NCI-H526 (cell line): ENCODE measurements around the gene NAV2.
"Not testable (repeated sequence)": the region's sequence is repeated elsewhere in the genome, so short reads cannot be mapped to it uniquely, and the experiment has no call there.

Experiments
- DNase-seq, 2 experiments: peaks; one replicate each; lab custom pipeline; 2025; lab: John Stamatoyannopoulos, UW

NAV2 gene

DNA sequence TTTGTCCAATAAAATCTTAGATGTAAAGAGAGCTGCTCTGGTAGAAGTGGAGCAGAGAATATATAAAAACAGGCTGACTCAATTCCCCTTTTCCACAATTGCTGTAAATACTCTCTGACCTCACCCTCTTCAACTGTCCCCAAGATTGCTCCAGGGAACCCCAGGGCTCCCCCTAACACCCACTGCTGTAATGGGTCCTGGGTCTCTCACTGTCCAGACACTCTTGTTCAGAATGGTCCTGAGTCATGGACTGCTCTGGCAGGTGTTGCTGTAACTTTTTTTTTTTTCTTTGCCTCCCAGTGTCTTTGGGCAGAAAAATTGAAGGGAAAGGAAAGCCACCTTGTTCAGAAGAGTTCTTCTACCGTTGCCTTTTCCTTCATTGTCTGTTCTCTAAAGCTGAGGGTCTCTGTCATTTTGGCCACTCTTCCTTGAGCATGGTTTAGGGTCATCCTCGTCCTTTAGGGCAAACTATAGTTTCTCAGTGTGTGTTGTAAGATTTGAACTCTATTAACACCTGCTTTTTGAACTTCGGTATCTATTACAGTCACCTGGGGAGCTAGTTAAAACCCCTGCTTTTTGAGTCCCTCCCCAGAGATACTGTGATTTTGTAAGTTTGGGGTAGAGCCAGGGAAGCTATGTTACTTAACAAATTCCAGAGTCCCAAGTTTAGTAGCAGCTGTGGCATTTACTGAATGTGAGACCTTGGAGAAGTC is 209.5 kb downstream of the NAV2 start:
- DNase-seq: no peak

DNA sequence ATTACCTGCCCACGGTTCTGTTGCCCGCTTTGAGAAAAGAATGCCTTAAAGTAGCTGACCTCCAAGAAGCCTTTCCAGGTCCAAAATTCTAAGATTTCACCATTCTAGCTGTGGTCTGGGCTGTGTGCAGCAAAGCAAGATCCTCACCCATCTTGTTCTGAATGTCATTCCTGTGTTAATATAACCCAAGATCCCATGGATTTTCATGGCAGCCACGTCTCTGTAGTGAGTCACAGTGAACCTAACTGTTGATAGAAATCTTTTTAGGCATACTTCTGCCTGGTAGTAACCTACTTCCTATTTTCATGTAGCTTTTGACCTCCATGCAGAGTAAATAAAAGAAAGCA is 210.0 kb downstream of the NAV2 start:
- no peak for DNase-seq

DNA sequence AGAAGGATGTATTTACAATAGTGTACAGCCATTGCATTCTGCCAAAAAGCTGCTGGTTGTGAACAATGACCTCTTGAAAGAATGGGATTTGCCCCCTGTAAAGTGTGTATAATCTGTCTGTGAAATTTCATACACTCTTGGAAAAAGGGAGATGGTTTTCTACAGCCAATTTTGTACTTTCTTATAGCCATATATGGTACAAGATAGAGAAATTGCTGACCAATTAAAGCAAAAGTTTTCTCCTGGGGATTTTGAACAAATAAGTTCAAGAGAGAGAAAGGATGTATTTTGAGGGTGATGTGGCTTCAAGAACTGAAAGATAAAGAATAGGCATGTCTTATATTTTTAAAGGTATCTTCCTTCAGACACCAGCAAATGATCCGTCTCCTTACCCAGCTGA is 211.0 kb downstream of the NAV2 start:
- DNase-seq: no peak

DNA sequence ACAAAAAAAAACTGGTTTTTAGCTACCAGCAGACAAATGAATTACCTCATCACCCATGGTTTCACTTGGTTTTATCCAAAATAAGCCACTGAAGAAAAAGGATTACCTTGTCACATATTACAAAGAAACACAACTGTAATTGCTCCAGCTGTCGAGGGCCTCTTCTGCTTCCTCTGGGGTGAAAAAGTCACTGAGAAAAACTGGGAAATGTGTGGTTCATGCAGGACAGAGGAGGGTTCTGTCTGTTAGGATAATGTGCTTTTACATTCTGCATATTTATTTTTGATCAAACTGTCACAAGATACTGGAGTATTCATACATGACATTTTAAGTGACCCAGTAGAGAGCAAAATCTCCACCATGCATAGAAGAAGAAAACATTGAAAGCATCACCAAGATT is 211.7 kb downstream of the NAV2 start:
- DNase-seq: no peak

DNA sequence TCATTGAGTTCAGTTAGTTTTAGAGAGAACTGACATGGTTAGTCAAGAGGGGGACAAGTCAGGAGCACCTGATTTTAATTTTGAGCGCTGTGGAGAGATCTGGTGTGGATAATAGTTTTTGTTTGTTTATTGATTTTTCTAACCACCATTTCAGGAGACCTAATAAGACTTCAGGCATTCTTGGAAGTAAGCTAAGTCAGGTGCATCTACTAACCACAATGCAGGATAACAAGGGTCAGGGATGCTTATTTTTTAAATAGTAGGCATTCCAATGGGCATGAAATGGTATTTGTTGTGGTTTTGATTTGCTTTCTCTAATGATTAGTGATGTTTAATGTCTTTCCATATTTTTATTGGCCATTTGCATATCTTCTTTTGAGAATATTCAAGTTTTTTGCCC is 212.1 kb downstream of the NAV2 start:
- no peak for DNase-seq

DNA sequence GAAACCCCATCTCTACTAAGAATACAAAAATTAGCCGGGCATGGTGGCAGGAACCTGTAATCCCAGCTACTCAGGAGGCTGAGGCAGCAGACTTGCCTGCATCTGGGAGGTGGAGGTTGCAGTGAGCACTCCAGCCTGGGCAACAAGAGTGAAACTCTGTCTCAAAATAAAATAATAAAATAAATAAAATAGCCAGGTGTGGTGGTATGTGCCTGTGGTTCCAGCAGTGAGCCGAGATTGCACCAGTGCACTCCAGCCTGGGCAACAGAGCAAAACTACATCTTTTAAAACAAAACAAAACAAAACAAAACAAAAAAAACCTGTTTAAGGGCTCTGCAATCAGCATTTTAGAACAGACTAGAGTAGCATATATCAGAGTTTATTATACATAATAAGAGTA is 214.8 kb downstream of the NAV2 start:
- not testable (repeated sequence) for DNase-seq

DNA sequence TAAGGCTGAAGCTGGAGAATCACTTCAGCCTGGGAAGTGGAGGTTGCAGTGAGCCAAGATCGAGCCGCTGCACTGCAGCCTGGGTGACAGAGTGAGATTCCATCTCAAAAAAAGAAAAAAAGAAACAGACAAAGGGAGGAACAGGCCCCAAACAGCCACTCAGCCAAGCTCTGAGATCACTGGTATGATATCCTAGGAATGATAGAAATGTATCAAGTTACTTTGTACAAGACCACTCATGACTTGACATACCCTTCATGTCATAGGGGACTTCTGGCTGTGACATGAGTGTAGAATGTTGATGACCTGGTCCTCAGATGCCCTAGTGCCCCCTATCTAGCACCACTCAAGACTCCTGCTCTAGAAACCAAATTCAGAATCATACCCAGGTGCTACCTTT is 216.5 kb downstream of the NAV2 start:
- no peak for DNase-seq

DNA sequence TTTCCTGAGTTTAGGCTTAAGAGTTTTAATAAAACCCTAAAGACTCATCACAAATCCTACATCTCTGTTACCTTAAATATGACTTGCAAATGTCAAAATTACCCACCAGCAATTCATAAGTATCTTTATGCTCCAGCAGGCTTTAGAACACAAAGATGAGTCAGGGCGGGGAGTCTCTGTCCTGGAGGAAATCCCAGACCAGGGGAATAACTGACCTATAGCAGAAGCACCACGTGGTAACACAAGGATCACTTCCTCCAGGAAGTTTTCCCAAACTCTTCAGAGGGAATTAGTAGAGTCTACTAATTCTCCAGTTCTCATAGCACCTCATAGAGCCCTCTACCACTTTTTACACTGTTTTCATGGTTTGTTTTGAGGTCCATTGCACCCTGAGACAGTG is 217.0 kb downstream of the NAV2 start:
- DNase-seq: peak in 1 of 2 experiments; percentile 30

DNA sequence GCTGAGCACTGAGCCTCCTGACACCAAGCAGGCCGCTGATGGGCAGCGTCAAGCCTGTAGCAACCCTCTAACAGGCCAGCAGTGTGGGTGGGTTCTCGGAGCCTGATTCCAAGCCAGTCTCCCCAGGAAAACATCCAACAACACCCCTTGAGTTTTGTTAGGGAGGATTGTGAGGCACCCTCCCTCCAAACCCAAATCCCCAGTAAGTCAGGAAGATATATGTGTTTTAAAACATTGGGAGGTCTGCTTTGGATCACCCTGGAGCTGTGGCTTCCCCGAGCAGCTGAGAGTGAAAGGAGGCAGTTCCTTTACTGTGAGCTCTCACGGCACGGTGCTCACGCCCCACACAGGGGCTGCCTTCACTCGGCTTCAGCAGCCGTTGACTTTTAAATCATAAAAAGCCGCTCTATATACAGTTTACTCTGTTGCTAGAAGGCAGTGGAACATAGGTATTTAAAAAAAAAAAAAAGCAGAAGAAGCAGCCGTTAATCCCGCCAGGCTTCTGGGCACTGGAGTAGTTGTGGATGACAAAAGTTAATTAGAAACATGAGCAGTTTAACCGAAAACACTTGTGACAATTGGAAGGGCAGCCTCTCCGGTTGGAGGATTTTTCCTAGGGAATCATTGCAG is 218.6 kb downstream of the NAV2 start:
- DNase-seq: peak in 1 of 2 experiments; percentile 65

DNA sequence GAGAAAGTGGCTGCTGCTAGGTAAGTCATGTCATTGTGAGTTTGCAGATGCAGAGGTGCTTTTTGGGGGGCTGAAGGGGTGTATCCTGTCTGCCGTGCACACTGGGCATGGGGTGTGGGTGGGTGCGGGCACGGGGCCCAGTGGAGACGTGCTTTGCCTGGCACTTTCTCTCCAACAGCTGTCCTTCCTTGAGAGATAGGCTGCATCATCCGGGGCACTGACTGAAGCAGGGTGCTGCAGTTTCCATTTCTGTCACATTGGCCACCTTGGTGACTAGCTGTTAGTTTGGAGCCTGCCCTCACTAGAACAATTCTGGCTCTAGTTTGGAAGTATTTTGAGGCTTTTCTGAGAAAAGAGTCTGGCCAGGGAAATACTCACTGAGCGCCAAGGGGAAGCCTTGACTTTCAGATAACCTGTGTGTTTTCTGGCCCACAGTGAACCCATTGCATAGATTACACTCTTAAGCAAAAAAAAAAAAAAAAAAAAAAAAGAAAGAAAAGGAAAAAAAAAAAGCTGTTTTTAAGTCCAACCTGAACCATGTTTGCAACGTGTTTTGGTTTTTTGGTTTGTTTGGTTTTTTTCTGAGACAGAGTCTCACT is 219.2 kb downstream of the NAV2 start:
- DNase-seq: peak in 1 of 2 experiments; percentile 50

DNA sequence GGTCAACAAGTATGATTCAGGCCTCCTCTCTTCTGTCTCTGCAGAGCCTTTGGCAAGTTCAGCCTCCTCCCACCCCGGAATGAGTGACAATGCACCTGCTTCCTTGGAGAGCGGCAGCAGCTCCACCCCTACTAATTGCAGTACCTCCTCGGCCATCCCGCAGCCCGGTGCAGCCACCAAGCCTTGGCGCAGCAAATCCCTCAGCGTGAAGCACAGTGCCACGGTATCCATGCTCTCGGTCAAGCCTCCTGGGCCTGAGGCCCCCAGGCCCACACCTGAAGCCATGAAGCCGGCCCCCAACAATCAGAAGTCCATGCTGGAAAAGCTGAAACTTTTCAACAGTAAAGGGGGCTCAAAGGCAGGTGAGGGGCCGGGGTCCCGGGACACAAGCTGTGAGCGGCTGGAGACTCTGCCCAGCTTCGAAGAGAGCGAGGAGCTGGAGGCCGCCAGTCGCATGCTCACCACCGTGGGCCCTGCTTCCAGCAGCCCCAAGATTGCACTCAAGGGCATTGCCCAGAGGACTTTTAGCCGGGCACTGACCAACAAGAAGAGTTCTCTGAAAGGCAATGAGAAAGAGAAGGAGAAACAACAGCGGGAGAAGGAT is 220.6 kb downstream of the NAV2 start:
- peak in 1 of 2 experiments; percentile 17 for DNase-seq

DNA sequence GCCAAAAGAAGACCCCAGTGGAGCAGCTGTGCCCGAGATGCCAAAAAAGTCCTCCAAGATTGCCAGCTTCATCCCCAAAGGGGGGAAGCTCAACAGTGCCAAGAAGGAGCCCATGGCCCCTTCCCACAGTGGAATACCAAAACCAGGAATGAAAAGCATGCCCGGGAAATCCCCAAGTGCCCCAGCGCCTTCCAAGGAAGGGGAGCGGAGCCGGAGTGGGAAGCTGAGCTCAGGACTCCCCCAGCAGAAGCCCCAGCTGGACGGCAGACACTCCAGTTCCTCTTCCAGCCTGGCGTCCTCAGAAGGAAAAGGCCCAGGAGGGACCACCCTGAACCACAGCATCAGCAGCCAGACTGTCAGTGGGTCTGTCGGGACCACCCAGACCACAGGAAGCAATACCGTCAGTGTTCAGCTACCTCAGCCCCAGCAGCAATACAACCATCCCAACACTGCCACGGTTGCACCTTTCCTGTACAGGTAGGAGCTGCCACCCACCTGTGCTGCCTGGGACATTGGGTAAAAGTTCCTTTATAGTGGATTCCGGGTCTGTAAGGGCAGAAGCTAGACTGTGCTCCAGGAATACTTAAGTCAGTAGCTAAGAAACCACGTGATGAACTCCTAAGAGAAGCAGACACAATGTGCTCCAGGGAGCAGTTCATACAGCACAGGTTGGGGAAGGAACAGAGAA is 221.3 kb downstream of the NAV2 start:
- peak in 1 of 2 experiments; percentile 10 for DNase-seq

DNA sequence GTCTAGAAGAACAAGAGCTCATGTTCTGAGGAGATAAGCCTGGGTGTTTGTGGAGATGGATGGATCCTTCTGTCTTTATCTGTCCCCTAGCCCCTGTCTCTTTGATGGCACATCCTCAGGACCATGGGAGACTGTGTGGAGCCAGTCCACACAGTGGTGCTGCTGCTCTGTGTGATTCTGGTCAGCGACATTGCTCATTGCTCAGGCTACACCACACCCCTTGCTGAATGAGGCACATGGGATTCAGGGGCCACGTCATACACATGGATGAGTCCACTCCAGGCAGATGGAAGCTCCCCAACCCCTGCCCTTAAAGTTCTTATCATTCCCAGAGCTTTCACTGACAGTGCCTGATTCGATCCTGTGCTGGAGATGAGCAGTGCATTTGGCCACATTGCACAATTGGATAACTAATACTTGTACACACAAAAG is 222.2 kb downstream of the NAV2 start:
- peak in 1 of 2 experiments; percentile 20 for DNase-seq

DNA sequence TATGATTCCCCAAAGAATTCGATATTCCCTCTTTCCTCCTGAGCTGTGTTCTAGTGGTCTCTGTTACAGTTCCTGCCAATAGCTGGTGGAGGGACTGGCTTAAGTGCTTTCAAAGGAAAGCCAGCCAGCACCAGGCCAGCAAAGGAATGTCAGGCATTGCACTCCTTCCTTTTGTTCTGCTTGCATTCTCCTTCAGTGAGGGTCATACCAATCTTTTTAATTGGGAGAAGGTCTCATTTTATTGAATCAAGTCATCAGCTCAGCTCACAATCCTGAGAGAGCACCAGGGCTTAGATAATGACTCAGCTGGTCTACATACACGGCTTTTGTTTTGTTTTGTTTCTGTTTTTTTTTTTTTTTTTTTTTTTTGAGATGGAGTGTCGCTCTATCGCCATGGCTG is 222.9 kb downstream of the NAV2 start:
- peak in 1 of 2 experiments; percentile 19 for DNase-seq

DNA sequence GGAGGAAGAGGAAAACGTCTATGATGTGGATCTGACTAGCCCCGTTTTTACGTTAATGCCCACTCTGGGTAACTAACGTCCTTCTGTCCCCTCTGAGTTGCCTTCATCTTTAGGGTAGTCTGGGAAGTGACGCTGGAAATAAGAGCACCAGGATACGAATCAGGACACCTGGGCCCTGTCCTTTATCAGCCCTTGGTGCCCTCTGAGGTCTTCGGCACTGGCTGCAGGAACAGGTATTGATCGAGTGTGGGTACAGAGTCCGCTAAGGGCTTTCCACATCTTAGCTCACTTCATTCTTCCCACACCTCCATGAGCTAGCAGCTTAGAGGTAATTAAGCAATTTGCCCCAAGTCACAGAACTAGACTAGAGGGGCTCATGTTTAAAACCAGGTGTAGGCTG is 223.8 kb downstream of the NAV2 start:
- DNase-seq: no peak

DNA sequence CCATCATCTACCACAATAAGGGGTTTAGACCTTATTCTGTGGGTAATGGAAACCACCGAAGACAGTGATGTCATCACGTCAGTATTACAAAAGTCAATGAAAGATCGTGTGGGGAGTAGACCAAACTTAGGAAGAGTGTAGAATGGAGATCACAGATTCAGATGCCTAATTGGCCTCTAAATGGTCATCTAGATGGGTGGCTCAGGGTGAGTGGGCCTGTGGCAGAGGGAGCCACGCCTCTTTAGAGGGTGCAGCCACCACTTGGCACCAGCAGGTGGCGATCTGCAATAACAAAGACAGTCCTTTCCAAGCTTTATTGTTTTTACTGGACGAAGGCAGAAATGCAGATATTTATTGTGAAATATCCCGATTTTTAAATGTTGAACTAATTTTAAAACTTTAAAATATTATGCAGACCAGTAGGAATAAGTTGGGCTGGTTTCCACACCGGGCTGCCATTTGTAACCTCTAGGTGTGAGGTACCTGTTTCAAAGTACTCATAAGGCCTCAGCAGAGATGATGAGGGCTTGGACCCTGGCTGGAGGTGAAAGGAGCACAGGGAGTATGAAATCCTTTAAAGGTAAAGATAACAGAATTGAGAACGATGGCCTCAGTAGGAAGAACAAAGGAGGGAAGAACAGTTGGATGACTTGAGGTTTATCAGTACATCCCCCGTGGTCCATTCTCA is 225.7 kb downstream of the NAV2 start:
- peak; percentile 74 to 91 for DNase-seq

DNA sequence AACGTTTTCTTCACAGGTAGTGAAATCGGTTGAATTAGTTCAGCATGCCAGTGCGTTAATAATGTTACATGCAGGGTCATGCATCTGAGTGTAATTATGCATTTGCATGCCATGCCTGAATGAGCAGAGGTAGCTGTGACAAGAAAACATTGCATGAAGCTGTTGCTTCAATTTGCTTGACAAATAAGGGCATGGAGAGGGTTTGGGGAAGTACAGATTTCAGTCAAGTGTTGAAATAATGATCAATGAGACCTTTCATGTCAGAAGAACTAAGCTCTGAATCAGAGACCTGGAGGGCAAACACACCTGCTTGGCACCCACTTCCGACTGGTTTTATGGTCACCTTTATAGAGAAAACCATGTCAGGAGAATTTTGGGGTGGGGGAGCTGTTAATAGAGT is 226.2 kb downstream of the NAV2 start:
- peak; percentile 95 to 97 for DNase-seq

DNA sequence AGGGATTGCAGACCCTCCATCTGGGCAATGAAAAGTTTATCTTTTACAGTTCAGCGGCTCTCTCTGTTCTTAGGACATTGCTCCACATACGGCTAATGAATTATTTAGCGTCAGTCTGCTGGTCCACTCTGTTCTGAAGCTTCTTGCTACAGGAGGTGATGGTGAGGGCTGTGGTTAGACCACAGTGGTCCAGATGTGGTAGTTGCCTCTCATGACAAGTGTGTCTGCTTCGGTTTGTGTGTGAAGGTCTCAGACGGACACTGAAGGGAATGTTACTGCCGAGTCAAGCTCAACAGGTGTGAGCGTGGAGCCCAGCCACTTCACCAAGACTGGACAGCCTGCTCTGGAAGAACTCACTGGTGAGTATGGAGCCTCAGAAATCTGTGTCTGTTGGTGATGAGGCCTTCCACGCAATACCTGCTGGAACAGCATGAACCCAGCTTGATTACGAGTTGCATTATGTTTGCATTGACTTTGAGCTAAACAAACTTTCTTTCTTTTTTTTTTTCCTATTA is 226.8 kb downstream of the NAV2 start:
- DNase-seq: peak in 1 of 2 experiments; percentile 47

DNA sequence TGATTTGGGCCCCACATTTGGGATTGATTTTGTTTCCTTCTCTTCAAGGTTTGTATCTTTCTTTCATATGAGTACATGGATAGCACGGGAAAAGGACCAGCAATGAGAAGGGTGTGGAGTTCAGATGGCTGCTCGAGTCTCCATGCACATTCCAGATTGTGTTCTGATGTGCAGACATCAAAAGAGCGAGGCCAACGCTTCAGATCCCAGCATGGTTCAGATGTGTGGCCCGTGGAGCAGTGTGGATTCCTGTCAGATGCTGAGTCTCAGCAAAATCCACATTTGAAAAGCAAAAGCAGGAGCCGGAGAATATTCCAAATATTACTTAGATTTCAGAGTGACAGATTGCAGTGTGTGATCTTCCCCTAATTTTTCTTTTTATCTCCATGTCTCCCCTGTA is 228.2 kb downstream of the NAV2 start:
- DNase-seq: no peak

DNA sequence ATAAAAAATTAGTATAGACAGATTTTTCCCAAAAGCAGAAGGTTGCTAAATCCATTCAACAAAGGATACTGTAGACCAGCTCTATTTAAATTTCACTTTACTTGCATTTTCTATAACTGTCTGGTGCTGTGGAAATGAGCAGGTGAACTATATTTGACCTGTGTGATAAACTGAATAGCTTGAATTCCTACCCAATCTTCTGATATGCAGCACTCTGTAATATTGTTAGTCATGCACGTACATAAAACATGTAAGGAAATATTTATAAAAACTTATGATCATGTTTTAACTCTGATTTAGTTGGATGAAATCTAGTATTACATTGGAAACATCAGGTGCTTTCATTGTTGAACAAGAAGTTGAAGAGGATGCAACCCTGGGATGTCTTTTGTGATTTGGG is 234.0 kb downstream of the NAV2 start:
- no peak for DNase-seq

DNA sequence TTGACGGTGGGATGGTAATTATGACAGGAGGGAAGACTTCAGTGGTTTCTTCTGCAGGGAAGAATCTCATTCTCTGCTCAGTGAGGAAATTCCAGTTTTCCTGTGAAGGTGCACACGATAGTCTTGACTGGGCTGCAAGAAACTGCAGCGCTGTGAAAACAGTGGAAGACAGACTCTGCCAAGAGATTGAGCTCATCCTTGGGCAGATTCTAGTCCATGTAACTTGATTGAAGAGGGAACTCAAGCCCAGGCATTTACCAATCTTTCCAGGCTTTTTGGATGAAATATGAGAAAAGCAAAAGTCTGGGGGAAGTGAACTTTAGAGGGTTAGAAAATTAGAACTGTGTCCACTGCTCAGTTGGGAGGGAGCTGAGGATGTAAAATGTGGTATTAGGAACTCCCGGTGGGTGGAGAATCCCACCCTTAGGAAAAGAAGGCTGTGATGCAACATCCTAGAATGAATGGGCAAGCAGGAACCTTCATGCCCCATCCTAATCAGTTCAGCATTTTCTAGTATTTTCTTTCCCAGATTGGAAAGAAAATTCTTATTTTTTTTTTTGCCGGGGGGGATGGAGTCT is 235.0 kb downstream of the NAV2 start:
- no peak for DNase-seq
